ENCODE data around the gene SIN3A. TPM values are rescaled to one million over a fixed set of nuclear protein-coding genes. Genes with fewer than 3 reads are reported as not detected.
"Not testable (repeated sequence)": the region's sequence is repeated elsewhere in the genome, so short reads cannot be mapped to it uniquely, and the experiment has no call there.

The SIN3A gene
- total and polyA plus RNA-seq, 2 of the 8 experiments (the other 6 are each of a cell fraction or from before 2014, with no cell fraction given), result 69.5 to 109 TPM

DNA sequence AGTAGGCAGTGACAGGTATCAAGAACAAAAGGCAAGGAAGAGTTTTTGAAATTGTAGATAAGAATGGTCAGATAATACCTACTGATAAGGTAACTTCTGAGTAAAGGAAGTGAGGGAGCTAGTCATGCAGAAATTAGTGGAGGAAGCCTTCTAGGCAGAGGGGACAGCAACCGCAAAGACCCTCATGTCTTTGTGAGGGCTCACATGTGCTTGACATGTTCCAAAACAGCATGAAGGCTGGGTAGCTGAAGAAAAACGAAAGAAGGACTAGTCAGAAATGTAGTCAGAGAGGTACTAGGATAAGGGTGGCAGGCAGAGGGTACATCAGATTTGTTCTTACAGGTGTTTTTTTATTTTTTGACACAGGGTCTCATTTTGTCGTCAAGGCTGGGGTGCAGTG lies 5.3 kb downstream of the SIN3A start (continued):
- TF ChIP-seq, protein P1, sequence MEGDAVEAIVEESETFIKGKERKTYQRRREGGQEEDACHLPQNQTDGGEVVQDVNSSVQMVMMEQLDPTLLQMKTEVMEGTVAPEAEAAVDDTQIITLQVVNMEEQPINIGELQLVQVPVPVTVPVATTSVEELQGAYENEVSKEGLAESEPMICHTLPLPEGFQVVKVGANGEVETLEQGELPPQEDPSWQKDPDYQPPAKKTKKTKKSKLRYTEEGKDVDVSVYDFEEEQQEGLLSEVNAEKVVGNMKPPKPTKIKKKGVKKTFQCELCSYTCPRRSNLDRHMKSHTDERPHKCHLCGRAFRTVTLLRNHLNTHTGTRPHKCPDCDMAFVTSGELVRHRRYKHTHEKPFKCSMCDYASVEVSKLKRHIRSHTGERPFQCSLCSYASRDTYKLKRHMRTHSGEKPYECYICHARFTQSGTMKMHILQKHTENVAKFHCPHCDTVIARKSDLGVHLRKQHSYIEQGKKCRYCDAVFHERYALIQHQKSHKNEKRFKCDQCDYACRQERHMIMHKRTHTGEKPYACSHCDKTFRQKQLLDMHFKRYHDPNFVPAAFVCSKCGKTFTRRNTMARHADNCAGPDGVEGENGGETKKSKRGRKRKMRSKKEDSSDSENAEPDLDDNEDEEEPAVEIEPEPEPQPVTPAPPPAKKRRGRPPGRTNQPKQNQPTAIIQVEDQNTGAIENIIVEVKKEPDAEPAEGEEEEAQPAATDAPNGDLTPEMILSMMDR (IDR thresholded peaks at IDR 0.05; ENCODE audit: control extremely low read depth in 1 of 3, insufficient read depth in 1 of 3, low read depth in 1 of 3, low read length in 3 of 3), result no peak
- no peak for TF ChIP-seq RBBP5 (IDR thresholded peaks at IDR 0.05; ENCODE audit: borderline replicate concordance, low read depth, low read length)
- TF ChIP-seq BRCA1 (IDR thresholded peaks at IDR 0.05; ENCODE audit: low read depth, low read length), result no peak
- TF ChIP-seq HDAC6 (IDR thresholded peaks at IDR 0.05; ENCODE audit: low read depth, low read length), result no peak
- no peak for TF ChIP-seq EGR1 (IDR thresholded peaks at IDR 0.05; ENCODE audit: borderline replicate concordance, low read depth, low read length)
- TF ChIP-seq TAF1 (IDR thresholded peaks at IDR 0.05; ENCODE audit: low read depth, low read length), result no peak
- TF ChIP-seq ASH2L (IDR thresholded peaks at IDR 0.05; ENCODE audit: low read length), result no peak
- TF ChIP-seq MAX (IDR thresholded peaks at IDR 0.05), result no peak
- no peak for TF ChIP-seq CTBP2 (IDR thresholded peaks at IDR 0.05; ENCODE audit: borderline replicate concordance, insufficient read depth, insufficient read length, low read length)

DNA sequence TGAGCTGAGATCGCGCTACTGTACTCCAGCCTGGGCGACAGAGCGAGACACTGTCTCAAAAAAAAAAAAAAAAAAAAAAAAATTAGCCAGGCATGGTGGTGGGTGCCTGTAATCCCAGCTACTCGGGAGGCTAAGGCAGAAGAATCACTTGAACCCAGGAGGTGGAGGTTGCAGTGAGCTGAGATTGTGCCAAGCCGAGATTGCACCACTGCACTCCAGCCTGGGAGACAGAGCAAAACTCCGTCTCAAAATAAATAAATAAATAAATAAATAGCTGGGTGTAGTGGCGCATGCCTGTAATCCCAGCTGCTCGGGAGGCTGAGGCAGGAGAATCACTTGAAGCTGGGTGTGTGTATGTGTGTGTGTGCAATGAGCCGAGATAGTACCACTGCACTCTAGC lies 6.2 kb downstream of the SIN3A start:
- H2BK20ac ChIP-seq (ENCODE audit: low read length); H3K18ac ChIP-seq (ENCODE audit: extremely low read depth, low read length); H4K5ac ChIP-seq (ENCODE audit: insufficient read length, low read depth, low read length); H2BK15ac ChIP-seq (ENCODE audit: low read length); H2AK5ac ChIP-seq (ENCODE audit: low read depth, low read length); H3K4me3 ChIP-seq (ENCODE audit: extremely low read depth in 1 of 4, insufficient read depth in 2 of 4, low read depth in 3 of 4, low read length in 4 of 4); H4K8ac ChIP-seq (ENCODE audit: extremely low read depth, insufficient read depth, low read length); DNase-seq (ENCODE audit: low read depth in 1 of 2, low spot score in 2 of 2); H2AFZ ChIP-seq (ENCODE audit: low read length); H4K91ac ChIP-seq (replicated peaks; ENCODE audit: insufficient read length, low read length); H3K23ac ChIP-seq (ENCODE audit: insufficient read length); H3K56ac ChIP-seq (replicated peaks; ENCODE audit: insufficient read length, low read depth, low read length); H3K23me2 ChIP-seq (ENCODE audit: low read depth, low read length); H2BK12ac ChIP-seq (ENCODE audit: low read depth, low read length); H3K9me3 ChIP-seq (ENCODE audit: insufficient read depth in 2 of 2, low read depth in 1 of 2, low read length in 1 of 2); H3K4ac ChIP-seq (replicated peaks; ENCODE audit: insufficient read length, low read depth, low read length); H2BK120ac ChIP-seq (replicated peaks; ENCODE audit: low read depth, low read length); H3K27ac ChIP-seq (ENCODE audit: low read depth, low read length); H3K14ac ChIP-seq (ENCODE audit: insufficient read length); FAIRE-seq; H3K4me1 ChIP-seq (replicated peaks in 1 of 4; ENCODE audit: control insufficient read depth in 3 of 4, insufficient read depth in 4 of 4, low read length in 3 of 4); H3K9ac ChIP-seq (replicated peaks in 1 of 4; ENCODE audit: extremely low read depth in 1 of 4, low read depth in 3 of 4, low read length in 3 of 4); H3K36me3 ChIP-seq (ENCODE audit: control insufficient read depth in 2 of 4, insufficient read depth in 4 of 4, low read length in 3 of 4); H3K79me1 ChIP-seq (ENCODE audit: low read depth, low read length); H3K4me2 ChIP-seq (ENCODE audit: insufficient read depth in 1 of 2, low read depth in 2 of 2, low read length in 2 of 2); H3K27me3 ChIP-seq (replicated peaks in 1 of 4; ENCODE audit: control insufficient read depth in 3 of 4, extremely low read depth in 1 of 4, insufficient read depth in 3 of 4, low read length in 3 of 4); H2BK5ac ChIP-seq (ENCODE audit: low read depth, low read length): not testable (repeated sequence)
- ChIA-PET POLR2A (ENCODE audit: partially characterized antibody) (interaction anchor here (1.3 kb wide), 1 partner anchor 14 kb away, joined by 3 read pairs; no protein-coding TSS in a partner anchor), CTCF (ENCODE audit: partially characterized antibody) (interaction anchor here (0.7 kb wide), 1 partner anchor 10 kb away, joined by 3 read pairs; no protein-coding TSS in a partner anchor)
- 90% methylated on average over 6 of the region's 10 CpGs; no CpG with 5 or more reads in 1 of the 2 experiments for WGBS, 2 experiments (ENCODE audit: extremely low coverage in 1 of 2, insufficient coverage in 1 of 2, insufficient read length in 1 of 2, insufficient replicate concordance in 2 of 2, low coverage in 1 of 2, low lambda C conversion rate in 2 of 2, missing lambda C conversion rate in 1 of 2)
- Histone ChIP-seq H3K79me2 (ENCODE audit: control insufficient read depth in 1 of 2, insufficient read depth in 2 of 2, low read length in 2 of 2) (peaks cover 47 to 97% of the 10 kb centered on the region in 2 experiments), H4K20me1 (replicated peaks in 1 of 2; ENCODE audit: control insufficient read depth in 1 of 2, insufficient read depth in 2 of 2, low read length in 2 of 2) (peaks cover 19 to 21% of the 10 kb centered on the region in 2 experiments)

All from H1 (cell line).